MCF 10A (cell line): ENCODE results near the gene IMPG2. TPM values are rescaled to one million over a fixed set of nuclear protein-coding genes. Genes with fewer than 3 reads are reported as not detected.

Source experiments
- BruUV-seq: library from RNA; stranded (reverse); fragments of 400-500 nt; replicated peaks from 2 replicates; lab custom pipeline; 2021; lab: Mats Ljungman, UMichigan
- CTCF ChIA-PET: fragments of 300-600 bp; sonication (Branson Sonifier 250); formaldehyde crosslinking; extraction: SDS; loops from one replicate; lab custom pipeline; 2021; ENCODE audit warnings: antibody characterized with exemption, inconsistent platforms; lab: Yijun Ruan, JAX
- POLR2A ChIA-PET: fragments of 300-600, 350-650 bp; sonication (Branson Sonifier 250); formaldehyde crosslinking; extraction: SDS; loops from one replicate; lab custom pipeline; 2020; ENCODE audit warnings: antibody characterized with exemption, inconsistent platforms; lab: Yijun Ruan, JAX
- DNase-seq: peaks from one replicate; pipeline ENCODE4 v3.0.0-alpha.2; 2018; ENCODE audit not compliant: unreplicated experiment
- H3K27ac Mint-ChIP-seq: one replicate; pipeline ENCODE4 v1.8.0; 2022; ENCODE audit warnings: mild to moderate bottlenecking, low read depth, mixed read lengths; ENCODE audit not compliant: unreplicated experiment
- H3K27me3 Mint-ChIP-seq: one replicate; pipeline ENCODE4 v1.8.0; 2022; ENCODE audit warnings: mixed read lengths; ENCODE audit not compliant: insufficient read depth, unreplicated experiment
- H3K36me3 Mint-ChIP-seq: one replicate; pipeline ENCODE4 v1.8.0; 2022; ENCODE audit warnings: mild to moderate bottlenecking, moderate library complexity, mixed read lengths; ENCODE audit not compliant: insufficient read depth, unreplicated experiment
- H3K4me1 Mint-ChIP-seq: one replicate; pipeline ENCODE4 v1.8.0; 2022; ENCODE audit warnings: mixed read lengths; ENCODE audit not compliant: insufficient read depth, unreplicated experiment
- H3K4me3 Mint-ChIP-seq: one replicate; pipeline ENCODE4 v1.8.0; 2022; ENCODE audit warnings: mild to moderate bottlenecking, moderate library complexity, mixed read lengths; ENCODE audit not compliant: unreplicated experiment
- H3K9me3 Mint-ChIP-seq: one replicate; pipeline ENCODE4 v1.8.0; 2022; ENCODE audit warnings: mixed read lengths; ENCODE audit not compliant: unreplicated experiment
- intact Hi-C: fragments of 100-400 bp; cut with micrococcal nuclease; formaldehyde crosslinking; loops from 2 replicates; pipeline ENCODE4 v1.14.1; 2022
- total RNA-seq: library from RNA; stranded (reverse); gene quantifications from 2 replicates; pipeline ENCODE4 v1.2.3, GENCODE V29; 2022
- TF ChIP-seq, protein P1 (sequence below): fragments of 200-600 bp; IDR thresholded peaks from one replicate; pipeline ENCODE4 v1.8.0; 2022; ENCODE audit warnings: antibody characterized with exemption, mild to moderate bottlenecking; ENCODE audit not compliant: unreplicated experiment

IMPG2 gene
- total RNA-seq, 1 experiment from 2014 or later = 0.26 TPM

DNA sequence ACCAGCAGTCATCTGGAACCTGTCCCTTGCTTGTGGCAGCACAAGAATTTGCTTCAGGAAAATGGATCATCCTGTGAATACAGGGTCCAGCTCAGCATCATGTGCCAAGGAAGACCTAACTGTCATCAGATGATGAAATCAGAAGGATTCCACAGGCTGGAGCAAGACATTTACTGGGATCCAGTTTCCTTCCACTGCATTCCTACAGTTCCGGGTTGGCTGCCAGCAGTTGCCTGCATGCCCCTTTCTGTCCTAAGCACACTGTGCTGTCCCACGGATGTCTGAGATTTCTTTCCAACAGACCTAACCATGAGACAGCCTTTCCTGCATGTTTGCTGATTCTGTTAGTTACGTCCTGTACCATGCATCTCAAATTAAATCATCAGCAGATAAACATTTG, 140.7 kb downstream of the IMPG2 start:
- peak; percentile 21 for DNase-seq
- Mint-ChIP-seq H3K4me1 (no peaks in the 10 kb centered on the region), H3K27ac (no peak overlapping the region), H3K27me3 (no peaks in the 10 kb centered on the region), H3K9me3 (peaks cover 8% of the 10 kb centered on the region), H3K36me3 (no peaks in the 10 kb centered on the region), H3K4me3 (no peak overlapping the region)
- BruUV-seq = no TSS peak
- TF ChIP-seq, protein P1, sequence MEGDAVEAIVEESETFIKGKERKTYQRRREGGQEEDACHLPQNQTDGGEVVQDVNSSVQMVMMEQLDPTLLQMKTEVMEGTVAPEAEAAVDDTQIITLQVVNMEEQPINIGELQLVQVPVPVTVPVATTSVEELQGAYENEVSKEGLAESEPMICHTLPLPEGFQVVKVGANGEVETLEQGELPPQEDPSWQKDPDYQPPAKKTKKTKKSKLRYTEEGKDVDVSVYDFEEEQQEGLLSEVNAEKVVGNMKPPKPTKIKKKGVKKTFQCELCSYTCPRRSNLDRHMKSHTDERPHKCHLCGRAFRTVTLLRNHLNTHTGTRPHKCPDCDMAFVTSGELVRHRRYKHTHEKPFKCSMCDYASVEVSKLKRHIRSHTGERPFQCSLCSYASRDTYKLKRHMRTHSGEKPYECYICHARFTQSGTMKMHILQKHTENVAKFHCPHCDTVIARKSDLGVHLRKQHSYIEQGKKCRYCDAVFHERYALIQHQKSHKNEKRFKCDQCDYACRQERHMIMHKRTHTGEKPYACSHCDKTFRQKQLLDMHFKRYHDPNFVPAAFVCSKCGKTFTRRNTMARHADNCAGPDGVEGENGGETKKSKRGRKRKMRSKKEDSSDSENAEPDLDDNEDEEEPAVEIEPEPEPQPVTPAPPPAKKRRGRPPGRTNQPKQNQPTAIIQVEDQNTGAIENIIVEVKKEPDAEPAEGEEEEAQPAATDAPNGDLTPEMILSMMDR = no peak
- intact Hi-C loops = no loop called here
- POLR2A ChIA-PET = no interaction called here
- CTCF ChIA-PET = interaction anchor here (1.7 kb wide), 1 partner anchor 16 kb away, joined by 4 read pairs; no protein-coding TSS in a partner anchor

DNA sequence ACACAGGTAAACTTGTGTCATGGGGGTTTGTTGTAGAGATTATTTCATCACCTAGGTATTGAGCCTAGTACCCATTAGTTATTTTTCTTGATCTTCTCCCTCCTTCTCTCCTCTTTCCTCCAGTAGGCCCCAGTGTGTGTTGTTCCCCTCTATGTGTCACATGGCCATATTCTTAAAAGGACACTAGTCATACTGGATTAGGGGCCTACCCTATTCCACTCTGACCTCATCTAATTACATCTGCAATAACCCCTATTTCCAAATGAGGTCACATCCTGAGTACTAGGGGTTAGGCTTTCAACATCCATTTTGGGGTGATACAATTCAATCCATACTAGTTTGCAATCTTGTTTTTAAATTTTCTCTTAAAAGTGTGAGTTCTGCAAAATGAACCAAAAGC, 142.8 kb downstream of the IMPG2 start:
- no peaks in the 10 kb centered on the region for H3K4me1 Mint-ChIP-seq
- TF ChIP-seq, protein P1 = no peak
- no peak overlapping the region for H3K4me3 Mint-ChIP-seq
- POLR2A ChIA-PET = no interaction called here
- H3K27me3 Mint-ChIP-seq = no peaks in the 10 kb centered on the region
- peaks cover 8% of the 10 kb centered on the region for H3K9me3 Mint-ChIP-seq
- CTCF ChIA-PET = no interaction called here
- no peak for DNase-seq
- H3K27ac Mint-ChIP-seq = no peak overlapping the region
- no peaks in the 10 kb centered on the region for H3K36me3 Mint-ChIP-seq
- intact Hi-C loops = no loop called here
- no TSS peak for BruUV-seq

Other genes starting within 250 kb of the IMPG2 start
- gene SENP7, start 192.6 kb upstream of the IMPG2 start, total RNA-seq = 11.9 and 15.0 TPM in 2 replicates
- gene TRMT10C, start 241.3 kb upstream of the IMPG2 start, total RNA-seq = 27.0 and 32.5 TPM in 2 replicates